Stimulated activated CD8-positive, alpha-beta memory T cell treated with anti-CD3 and anti-CD28 coated beads, Interleukin-12 subunit alpha, Interleukin-12 subunit beta, amount 100 ng/mL, for 24 hours (primary cell): ENCODE results near the gene ZNF366.

ENCODE experiments used
- DNase-seq: peaks from one replicate; pipeline ENCODE4 v3.0.0-alpha.2; 2020; ENCODE audit errors: extremely low read depth

Gene ZNF366

GRCh38 chr5:72465601-72466563, 41.3 kb downstream of the ZNF366 start:
- DNase-seq: no peak

GRCh38 chr5:72465066-72465465, 42.1 kb downstream of the ZNF366 start:
- no peak for DNase-seq

- no peak for DNase-seq
Observed at GRCh38 chr5:72464071-72464470, 43.1 kb downstream of the ZNF366 start.

- no peak for DNase-seq
Observed at GRCh38 chr5:72463449-72464052, 43.7 kb downstream of the ZNF366 start.

- no peak for DNase-seq
Observed at GRCh38 chr5:72460413-72460812, 46.8 kb downstream of the ZNF366 start.

GRCh38 chr5:72459913-72460312, 47.3 kb downstream of the ZNF366 start:
- no peak for DNase-seq

GRCh38 chr5:72459089-72459661, 48.0 kb downstream of the ZNF366 start:
- DNase-seq: no peak

GRCh38 chr5:72458407-72458806, 48.8 kb downstream of the ZNF366 start:
- DNase-seq: no peak

GRCh38 chr5:72457491-72457890, 49.7 kb downstream of the ZNF366 start:
- DNase-seq: no peak

GRCh38 chr5:72456391-72457074, 50.7 kb downstream of the ZNF366 start:
- DNase-seq: no peak

- no peak for DNase-seq
Observed at GRCh38 chr5:72455476-72455875, 51.7 kb downstream of the ZNF366 start.

- DNase-seq: no peak
Observed at GRCh38 chr5:72454996-72455395, 52.2 kb downstream of the ZNF366 start.

- no peak for DNase-seq
Observed at GRCh38 chr5:72453246-72453775, 53.9 kb downstream of the ZNF366 start.

GRCh38 chr5:72452515-72453245, 54.5 kb downstream of the ZNF366 start:
- no peak for DNase-seq

- DNase-seq: no peak
Observed at GRCh38 chr5:72451741-72452505, 55.3 kb downstream of the ZNF366 start.

GRCh38 chr5:72448368-72448767, 58.8 kb downstream of the ZNF366 start:
- no peak for DNase-seq

GRCh38 chr5:72447751-72448150, 59.5 kb downstream of the ZNF366 start:
- no peak for DNase-seq

GRCh38 chr5:72445969-72446368, 61.2 kb downstream of the ZNF366 start:
- DNase-seq: no peak

GRCh38 chr5:72443883-72444282, 63.3 kb downstream of the ZNF366 start:
- DNase-seq: no peak

GRCh38 chr5:72441862-72442540, 65.2 kb downstream of the ZNF366 start:
- DNase-seq: no peak
